Psoas muscle (tissue), 8 donors: ENCODE data around the gene RPAP2. TPM values are rescaled to one million over a fixed set of nuclear protein-coding genes. Genes with fewer than 3 reads are reported as not detected.

Source experiments
- ATAC-seq, 4 donors: fragments of 200-7000 bp; cut with Tn5 transposase; one replicate each; pipeline ENCODE4 v1.9.1; 2020; ENCODE audit warnings: moderate library complexity in 3 of 4, mild to moderate bottlenecking in 2 of 4
- DNase-seq, 2 donors: peaks; one replicate each; pipeline ENCODE4 v3.0.0-alpha.2; 2020
- H3K27ac ChIP-seq: fragments of 200-600 bp; one replicate; pipeline ENCODE4 v1.8.0; 2022
- H3K27me3 ChIP-seq, 3 donors: fragments of 200-600 bp in 1 of 3; one replicate each; pipeline versions ENCODE4 v1.6.1 to v1.8.0; 2013 to 2022; ENCODE audit warnings: low read length in 2 of 3, mild to moderate bottlenecking in 2 of 3, moderate library complexity in 1 of 3; ENCODE audit not compliant: insufficient read depth in 3 of 3
- H3K36me3 ChIP-seq, 2 donors: fragments of 200-600 bp in 1 of 2; one replicate each; pipeline versions ENCODE4 v1.6.1 to v1.8.0; 2013 to 2022; ENCODE audit warnings: low read depth in 1 of 2, mild to moderate bottlenecking in 1 of 2, moderate library complexity in 1 of 2; ENCODE audit not compliant: insufficient read depth in 1 of 2
- H3K4me1 ChIP-seq: fragments of 200-600 bp; one replicate; pipeline ENCODE4 v1.8.0; 2022
- H3K4me3 ChIP-seq: fragments of 200-600 bp; one replicate; pipeline ENCODE4 v1.8.0; 2022; ENCODE audit warnings: mild to moderate bottlenecking
- H3K9me3 ChIP-seq: fragments of 200-600 bp; one replicate; pipeline ENCODE4 v1.8.0; 2022
- WGBS, 3 donors: extraction: QIAGEN DNeasy Blood & Tissue Kit; methylation state at CpG; one replicate each; pipeline versions ENCODE4 v1.1.6 to v1.1.7; 2013; 5-methylcytosine and 5-hydroxymethylcytosine counted together
- intact Hi-C, 2 donors: fragments of 100-400 bp; cut with DNase I; formaldehyde crosslinking; loops; one replicate each; pipeline versions ENCODE4 v1.11.0 to v1.14.2; 2022
- polyA plus RNA-seq, 3 donors: library from polyadenylated mRNA; stranded (reverse); fragments of 200-250 nt; gene quantifications; one replicate each; pipeline ENCODE4 v1.2.3, GENCODE V29; 2013
- total RNA-seq, 4 donors: library from RNA; stranded (reverse); fragmentation: NEBNext Ultra II Directional in 2 of 4; extraction: Animal tissue kit (Norgen Biotek cat#: 25700) in 2 of 4; gene quantifications; one replicate each; pipeline versions ENCODE4 v1.2.1 to v1.2.4, GENCODE V29; 2021 to 2023
- TF ChIP-seq, protein P1 (sequence below): fragments of 200-600 bp; IDR thresholded peaks from one replicate; pipeline ENCODE4 v1.8.0; 2022; ENCODE audit warnings: antibody characterized with exemption
- donor health status: healthy with polysubstance abuse.
- donor health status: DM: no; HTN: no; CAD: no; lungs with moderate emphysema.
- donor health status: Bipolar disorder and iron deficiency.
- donor health status: healthy.
- donor health status: DM: yes; HTN: yes; CAD: no.
- donor health status: DM: no; HTN: no; CAD: no.
- donor health status: DM: no; HTN: no; CAD: no.
- donor health status: DM: yes; HTN: yes; CAD: no.

Gene RPAP2
- total and polyA plus RNA-seq, 7 donors = 10.9 to 33.1 (median 26.5) TPM

GRCh38 chr1:92444351-92444750 lies 145.5 kb downstream of the RPAP2 start:
- H3K9me3 ChIP-seq = no peaks in the 10 kb centered on the region
- no peaks in the 10 kb centered on the region for H3K36me3 ChIP-seq
- no peak overlapping the region for H3K27ac ChIP-seq
- no peak overlapping the region for H3K4me3 ChIP-seq
- ATAC-seq (no peak), DNase-seq (no peak)
- no peaks in the 10 kb centered on the region for H3K4me1 ChIP-seq
- no peaks in the 10 kb centered on the region for H3K27me3 ChIP-seq
- 36 to 69% (median 54%) methylated on average over 1 of the region's 1 CpG for WGBS, 3 donors
- intact Hi-C loops = no loop called here
- TF ChIP-seq, protein P1, sequence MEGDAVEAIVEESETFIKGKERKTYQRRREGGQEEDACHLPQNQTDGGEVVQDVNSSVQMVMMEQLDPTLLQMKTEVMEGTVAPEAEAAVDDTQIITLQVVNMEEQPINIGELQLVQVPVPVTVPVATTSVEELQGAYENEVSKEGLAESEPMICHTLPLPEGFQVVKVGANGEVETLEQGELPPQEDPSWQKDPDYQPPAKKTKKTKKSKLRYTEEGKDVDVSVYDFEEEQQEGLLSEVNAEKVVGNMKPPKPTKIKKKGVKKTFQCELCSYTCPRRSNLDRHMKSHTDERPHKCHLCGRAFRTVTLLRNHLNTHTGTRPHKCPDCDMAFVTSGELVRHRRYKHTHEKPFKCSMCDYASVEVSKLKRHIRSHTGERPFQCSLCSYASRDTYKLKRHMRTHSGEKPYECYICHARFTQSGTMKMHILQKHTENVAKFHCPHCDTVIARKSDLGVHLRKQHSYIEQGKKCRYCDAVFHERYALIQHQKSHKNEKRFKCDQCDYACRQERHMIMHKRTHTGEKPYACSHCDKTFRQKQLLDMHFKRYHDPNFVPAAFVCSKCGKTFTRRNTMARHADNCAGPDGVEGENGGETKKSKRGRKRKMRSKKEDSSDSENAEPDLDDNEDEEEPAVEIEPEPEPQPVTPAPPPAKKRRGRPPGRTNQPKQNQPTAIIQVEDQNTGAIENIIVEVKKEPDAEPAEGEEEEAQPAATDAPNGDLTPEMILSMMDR = no peak

- Histone ChIP-seq H3K27me3 (no peaks in the 10 kb centered on the region), H3K27ac (no peak overlapping the region), H3K36me3 (no peaks in the 10 kb centered on the region), H3K4me1 (no peaks in the 10 kb centered on the region), H3K9me3 (peaks cover 6% of the 10 kb centered on the region), H3K4me3 (no peak overlapping the region)
- DNase-seq (no peak), ATAC-seq (no peak)
- TF ChIP-seq, protein P1 = no peak
- WGBS, 3 donors = 88 to 97% (median 89%) methylated on average over 2 of the region's 2 CpGs
- intact Hi-C loops = no loop called here
These were observed 147.0 kb downstream of the RPAP2 start for GRCh38 chr1:92445865-92446264.

DNA sequence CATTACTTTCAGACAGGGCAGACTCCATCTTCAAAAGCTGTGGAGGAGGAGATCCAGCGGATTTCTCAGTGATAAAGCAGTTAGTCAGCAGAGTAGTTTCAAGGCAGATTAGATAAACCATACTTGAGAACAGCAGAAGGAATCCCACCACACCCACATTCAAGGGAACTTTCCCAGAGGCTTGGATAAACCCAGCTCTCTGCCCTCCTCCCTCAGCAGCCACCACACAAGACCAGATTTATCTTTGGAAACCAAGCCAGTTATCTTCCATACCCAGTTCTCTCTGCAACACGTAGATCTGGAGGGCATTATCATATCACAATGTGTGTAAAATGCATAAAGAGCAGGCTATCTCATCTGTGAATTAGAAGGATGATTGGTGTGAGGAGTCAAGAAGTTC lies 147.7 kb downstream of the RPAP2 start:
- intact Hi-C loops = no loop called here
- H3K36me3 ChIP-seq = no peaks in the 10 kb centered on the region
- no peaks in the 10 kb centered on the region for H3K4me1 ChIP-seq
- no peak overlapping the region for H3K27ac ChIP-seq
- H3K27me3 ChIP-seq = no peaks in the 10 kb centered on the region
- H3K4me3 ChIP-seq = no peak overlapping the region
- TF ChIP-seq, protein P1 = no peak
- H3K9me3 ChIP-seq = peaks cover 6% of the 10 kb centered on the region
- WGBS, 3 donors = 60 to 63% (median 62%) methylated on average over 2 of the region's 2 CpGs
- ATAC-seq (no peak), DNase-seq (no peak)

GRCh38 chr1:92447033-92447681 lies 148.3 kb downstream of the RPAP2 start:
- DNase-seq (no peak), ATAC-seq (no peak)
- H3K27me3 ChIP-seq = no peaks in the 10 kb centered on the region
- no peak overlapping the region for H3K4me3 ChIP-seq
- no peaks in the 10 kb centered on the region for H3K36me3 ChIP-seq
- no peak overlapping the region for H3K27ac ChIP-seq
- intact Hi-C loops = no loop called here
- no peaks in the 10 kb centered on the region for H3K4me1 ChIP-seq
- 56 to 63% (median 58%) methylated on average over 3 of the region's 3 CpGs for WGBS, 3 donors
- peaks cover 6% of the 10 kb centered on the region for H3K9me3 ChIP-seq
- TF ChIP-seq, protein P1 = no peak

DNA sequence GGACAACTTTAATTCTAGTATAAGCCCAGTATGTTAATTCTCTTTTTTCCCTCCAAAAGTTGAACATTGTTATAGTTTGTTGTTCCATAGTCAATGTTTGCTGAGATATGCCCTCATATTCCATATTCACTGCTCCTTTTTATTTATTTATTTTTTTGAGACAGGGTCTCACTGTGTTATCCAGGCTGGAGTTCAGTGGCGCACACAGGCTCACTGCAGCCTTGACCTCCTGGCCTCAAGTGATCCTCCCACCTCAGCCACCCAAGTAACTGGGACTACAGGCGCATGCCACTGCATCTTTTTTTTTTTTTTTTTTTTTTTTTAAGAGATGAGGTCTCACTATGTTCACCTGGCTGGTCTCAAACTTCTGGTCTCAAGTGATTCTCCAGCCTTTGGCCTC lies 149.1 kb downstream of the RPAP2 start:
- intact Hi-C loops = no loop called here
- TF ChIP-seq, protein P1 = no peak
- H3K27ac ChIP-seq = no peak overlapping the region
- no peak overlapping the region for H3K4me3 ChIP-seq
- DNase-seq = no peak
- no peaks in the 10 kb centered on the region for H3K27me3 ChIP-seq
- ATAC-seq = no peak
- peaks cover 6% of the 10 kb centered on the region for H3K9me3 ChIP-seq
- WGBS, 3 donors = 73 to 95% (median 90%) methylated on average over 2 of the region's 2 CpGs
- H3K36me3 ChIP-seq = no peaks in the 10 kb centered on the region
- H3K4me1 ChIP-seq = no peaks in the 10 kb centered on the region
